ENCODE results near the gene OR12D1.

OR12D1 gene

GRCh38 chr6:29466241-29466640 lies 51.5 kb downstream of the OR12D1 start:
- DNase-seq: no peak
